ENCODE data around the gene TRIO. TPM values are rescaled to one million over a fixed set of nuclear protein-coding genes. Genes with fewer than 3 reads are reported as not detected.

The TRIO gene
- total RNA-seq, 1 experiment from 2014 or later, result 68.4 TPM

DNA sequence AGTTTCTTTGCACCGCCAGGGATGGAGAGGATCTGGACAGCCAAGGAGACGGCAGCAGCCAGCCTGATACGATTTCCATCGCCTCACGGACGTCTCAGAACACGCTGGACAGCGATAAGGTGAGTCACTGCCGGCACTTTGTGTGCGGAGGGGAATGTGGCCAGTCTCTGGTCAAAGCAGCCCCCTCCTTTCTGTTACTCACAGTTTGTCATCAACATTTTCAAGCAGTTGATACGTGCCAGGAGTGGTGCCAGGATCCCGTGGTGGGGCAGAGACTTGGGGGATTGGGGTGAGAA is 263.4 kb downstream of the TRIO start:
- CTCF ChIA-PET, result no interaction called here

More for the DNA sequence above, 263.4 kb downstream of the TRIO start:
- Histone ChIP-seq H3K4me1 (ENCODE audit: control insufficient read depth in 1 of 2, insufficient read depth in 2 of 2, low read length in 2 of 2) (no peaks in the 10 kb centered on the region), H3K9me3 (ENCODE audit: control insufficient read depth in 1 of 2, insufficient read depth in 1 of 2, low read depth in 1 of 2, low read length in 2 of 2) (peaks cover 0 to 5% of the 10 kb centered on the region in 2 experiments; a peak in 1 of 4 replicates), H3K79me2 (ENCODE audit: insufficient read depth, low read length) (peaks cover 8% of the 10 kb centered on the region; the same call in 1 of the 2 replicates), H3K9me2 (ENCODE audit: insufficient read depth) (no peaks in the 10 kb centered on the region), H3K9ac (ENCODE audit: low read length) (no peak overlapping the region), H3K4me3 (replicated peaks in 1 of 2; ENCODE audit: low read depth in 1 of 2, low read length in 2 of 2) (no peak overlapping the region), H3K27me3 (ENCODE audit: insufficient read depth, low read length) (no peaks in the 10 kb centered on the region), H3K36me3 (ENCODE audit: control insufficient read depth in 1 of 2, insufficient read depth in 2 of 2, low read length in 2 of 2) (peaks cover 12 to 20% of the 10 kb centered on the region in 2 experiments), H2AFZ (ENCODE audit: low read depth, low read length, poor library complexity, severe bottlenecking) (no peak overlapping the region), H4K20me1 (ENCODE audit: insufficient read depth) (no peaks in the 10 kb centered on the region), H3K27ac (ENCODE audit: low read depth, low read length) (no peak overlapping the region), H3K4me2 (ENCODE audit: low read length) (no peak overlapping the region)
- TF ChIP-seq CTCF (IDR thresholded peaks at IDR 0.05 in 2 of 3, conservative IDR thresholded peaks at IDR 0.05 in 1 of 3; ENCODE audit: borderline replicate concordance in 1 of 3, insufficient read depth in 1 of 3, low read depth in 2 of 3, low read length in 2 of 3) (no peak), ZBTB33 (IDR thresholded peaks at IDR 0.05; ENCODE audit: extremely low read depth, insufficient replicate concordance, low read length) (no peak), POLR2A (IDR thresholded peaks at IDR 0.05; ENCODE audit: borderline replicate concordance, extremely low read depth, insufficient read depth, insufficient read length) (no peak), POLR2AphosphoS5 (IDR thresholded peaks at IDR 0.05; ENCODE audit: low read depth, low read length) (no peak), EGR1 (IDR thresholded peaks at IDR 0.05; ENCODE audit: low read depth) (no peak)
- TF ChIP-seq, protein P1, sequence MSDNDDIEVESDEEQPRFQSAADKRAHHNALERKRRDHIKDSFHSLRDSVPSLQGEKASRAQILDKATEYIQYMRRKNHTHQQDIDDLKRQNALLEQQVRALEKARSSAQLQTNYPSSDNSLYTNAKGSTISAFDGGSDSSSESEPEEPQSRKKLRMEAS (IDR thresholded peaks at IDR 0.05), result no peak
- intact Hi-C loops (cut with micrococcal nuclease), result no loop called here
- no TSS peak for BruUV-seq (replicated peaks)
- DNase-seq (ENCODE audit: low read depth, low spot score), result no peak
- POLR2A ChIA-PET, result no interaction called here
- RAD21 ChIA-PET (ENCODE audit: low non-redundant PET in 1 of 2, low total read pairs in 2 of 2, uncharacterized antibody in 2 of 2, unreplicated experiment in 2 of 2), result no interaction called here
- ATAC-seq, result no peak

Data from HCT116 (cell line).